Right cardiac atrium (tissue), 5 donors: Measurements from ENCODE around the gene NUTF2. TPM values are rescaled to one million over a fixed set of nuclear protein-coding genes. Genes with fewer than 3 reads are reported as not detected.

Experiments used
- ATAC-seq, 2 donors: fragments of 200-7000 bp; cut with Tn5 transposase; one replicate each; pipeline versions ENCODE4 v1.8.0 to v1.9.1; 2020; ENCODE audit warnings: moderate library complexity in 2 of 2, mild to moderate bottlenecking in 1 of 2
- DNase-seq, 3 donors: peaks; one replicate each; pipeline ENCODE4 v3.0.0-alpha.2; 2020
- H3K27ac ChIP-seq: one replicate; pipeline ENCODE4 v1.5.1; 2013; ENCODE audit warnings: mild to moderate bottlenecking, low read length, control low read depth, moderate library complexity
- H3K27me3 ChIP-seq: one replicate; pipeline ENCODE4 v1.6.1; 2013; ENCODE audit not compliant: control insufficient read depth, insufficient read depth
- H3K4me1 ChIP-seq: one replicate; pipeline ENCODE4 v1.6.1; 2013; ENCODE audit warnings: low read length; ENCODE audit not compliant: control insufficient read depth, insufficient read depth
- H3K4me3 ChIP-seq: one replicate; pipeline ENCODE4 v1.5.1; 2013; ENCODE audit warnings: low read length, control low read depth
- H3K9me3 ChIP-seq: one replicate; pipeline ENCODE4 v1.6.1; 2013; ENCODE audit warnings: low read length; ENCODE audit not compliant: control insufficient read depth
- WGBS: extraction: QIAGEN DNeasy Blood & Tissue Kit; methylation state at CpG from one replicate; pipeline ENCODE4 v1.1.7; 2013; 5-methylcytosine and 5-hydroxymethylcytosine counted together
- intact Hi-C, 4 donors: fragments of 100-400 bp; cut with DNase I; formaldehyde crosslinking; loops; one replicate each; pipeline versions ENCODE4 v1.11.0 to v1.14.0; 2022 to 2023
- polyA plus RNA-seq: library from polyadenylated mRNA; stranded (reverse); fragments of 200-250 nt; gene quantifications from one replicate; pipeline ENCODE4 v1.2.3, GENCODE V29; 2013
- total RNA-seq, 4 donors: library from RNA; stranded (reverse); fragmentation: NEBNext Ultra II Directional; extraction: Animal tissue kit (Norgen Biotek cat#: 25700); gene quantifications; one replicate each; pipeline ENCODE4 v1.2.1, GENCODE V29; 2021
- donor health status: healthy with polysubstance abuse.
- donor health status: DM: no; HTN: yes; CAD: no.
- donor health status: DM: no; HTN: no; CAD: no.
- donor health status: DM: no; HTN: yes; CAD: no; lungs with severe emphysema.
- donor health status: DM: yes; HTN: yes; CAD: no.

The NUTF2 gene
- total and polyA plus RNA-seq, 5 donors, result 66.6 to 125 (median 68.2) TPM

DNA sequence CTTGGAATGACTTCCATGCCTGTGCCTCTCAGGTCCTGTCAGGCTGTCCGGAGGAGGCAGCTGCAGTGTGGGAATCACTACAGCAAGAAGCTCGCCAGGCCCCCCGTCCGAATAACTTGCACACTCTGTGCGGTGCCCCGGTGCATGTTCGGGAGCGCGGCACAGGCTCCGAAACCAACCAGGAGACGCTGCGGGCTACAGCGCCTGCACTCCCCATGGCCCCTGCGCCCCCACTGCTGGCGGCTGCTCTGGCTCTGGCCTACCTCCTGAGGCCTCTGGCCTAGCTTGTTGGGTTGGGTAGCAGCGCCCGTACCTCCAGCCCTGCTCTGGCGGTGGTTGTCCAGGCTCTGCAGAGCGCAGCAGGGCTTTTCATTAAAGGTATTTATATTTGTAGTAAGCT, 39.2 kb downstream of the NUTF2 start:
- DNase-seq (peak in 1 of 3 donors; percentile 60), ATAC-seq (no peak)
- no peak overlapping the region for H3K27ac ChIP-seq
- no peaks in the 10 kb centered on the region for H3K9me3 ChIP-seq
- peaks cover 3% of the 10 kb centered on the region for H3K4me1 ChIP-seq
- WGBS, result 93% methylated on average over 19 of the region's 19 CpGs
- no peaks in the 10 kb centered on the region for H3K27me3 ChIP-seq
- no peak overlapping the region for H3K4me3 ChIP-seq
- intact Hi-C loops, result loop anchor here in 1 of 4 donors (10.0 kb wide), 1 partner anchor 149 kb away; no protein-coding TSS in a partner anchor

GRCh38 chr16:67886387-67886786, 39.7 kb downstream of the NUTF2 start:
- Histone ChIP-seq H3K4me1 (peaks cover 3% of the 10 kb centered on the region), H3K27ac (no peak overlapping the region), H3K4me3 (no peak overlapping the region), H3K9me3 (no peaks in the 10 kb centered on the region), H3K27me3 (no peaks in the 10 kb centered on the region)
- DNase-seq (peak in 1 of 3 donors; percentile 13), ATAC-seq (no peak)
- intact Hi-C loops, result loop anchor here in 1 of 4 donors (10.0 kb wide), 1 partner anchor 148 kb away; no protein-coding TSS in a partner anchor
- 92% methylated on average over 5 of the region's 5 CpGs for WGBS

- Histone ChIP-seq H3K27me3 (no peaks in the 10 kb centered on the region), H3K4me3 (no peak overlapping the region), H3K27ac (no peak overlapping the region), H3K4me1 (no peaks in the 10 kb centered on the region), H3K9me3 (no peaks in the 10 kb centered on the region)
- DNase-seq (no peak), ATAC-seq (no peak)
- intact Hi-C loops, result loop anchor here in 1 of 4 donors (10.0 kb wide), 1 partner anchor 146 kb away; no protein-coding TSS in a partner anchor
- 84% methylated on average over 3 of the region's 3 CpGs for WGBS
Measured at GRCh38 chr16:67888331-67888730, 41.6 kb downstream of the NUTF2 start.

DNA sequence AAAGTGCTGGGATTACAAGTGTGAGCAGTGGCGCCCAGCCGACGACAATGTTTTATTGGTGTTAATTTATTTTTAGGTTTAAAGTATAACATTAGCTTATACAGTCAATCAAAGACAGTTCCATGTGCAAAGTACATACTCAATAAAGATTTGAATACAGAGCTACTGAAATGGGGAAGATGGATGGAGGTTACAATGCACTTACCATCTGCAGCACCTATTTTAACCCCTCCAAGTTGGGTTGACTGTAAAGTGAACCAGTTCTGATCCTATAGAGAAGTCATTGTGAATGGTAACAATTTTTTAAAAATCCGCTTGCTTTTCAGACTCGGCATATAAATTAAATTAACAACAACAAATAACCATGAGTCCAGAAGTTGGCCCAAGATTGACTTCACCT, 45.6 kb downstream of the NUTF2 start:
- ATAC-seq (no peak), DNase-seq (no peak)
- Histone ChIP-seq H3K4me3 (peak overlapping the region; percentile 68), H3K27me3 (no peaks in the 10 kb centered on the region), H3K4me1 (peaks cover 3% of the 10 kb centered on the region), H3K9me3 (no peaks in the 10 kb centered on the region), H3K27ac (no peak overlapping the region)
- intact Hi-C loops, result no loop called here
- WGBS, result 68% methylated on average over 5 of the region's 5 CpGs

GRCh38 chr16:67892899-67893742, 46.4 kb downstream of the NUTF2 start, which contains the start of gene PSKH1:
Gene PSKH1, plus strand, starts transcription at chr16:67893254. Its CDS starts 15,496 bp downstream, at chr16:67908750.
- WGBS, result under 1% methylated on average over 90 of the region's 90 CpGs
- intact Hi-C loops, result no loop called here
- H3K27me3 ChIP-seq, result no peaks in the 10 kb centered on the region
- DNase-seq (peak; percentile 97 to 99 (median 99)), ATAC-seq (peak; percentile 94 to 97)
- H3K4me1 ChIP-seq, result peaks cover 3% of the 10 kb centered on the region
- H3K27ac ChIP-seq, result peak within 1 kb of the TSS; percentile 98
- H3K9me3 ChIP-seq, result no peaks in the 10 kb centered on the region
- H3K4me3 ChIP-seq, result peak within 1 kb of the TSS; percentile 68

GRCh38 chr16:67893743-67894399, 47.1 kb downstream of the NUTF2 start:
- intact Hi-C loops, result no loop called here
- ATAC-seq (no peak), DNase-seq (no peak)
- WGBS, result 23% methylated on average over 14 of the region's 14 CpGs
- Histone ChIP-seq H3K4me1 (peaks cover 3% of the 10 kb centered on the region), H3K9me3 (no peaks in the 10 kb centered on the region), H3K27ac (peak overlapping the region; percentile 98), H3K4me3 (peak overlapping the region; percentile 68), H3K27me3 (no peaks in the 10 kb centered on the region)

- no peak overlapping the region for H3K4me3 ChIP-seq
- no peaks in the 10 kb centered on the region for H3K27me3 ChIP-seq
- peak overlapping the region; percentile 24 for H3K27ac ChIP-seq
- DNase-seq, result peak in 1 of 3 donors; percentile 44
- peak; percentile 69 to 82 for ATAC-seq
- 56% methylated on average over 3 of the region's 3 CpGs for WGBS
- peaks cover 3% of the 10 kb centered on the region for H3K4me1 ChIP-seq
- no peaks in the 10 kb centered on the region for H3K9me3 ChIP-seq
- intact Hi-C loops, result no loop called here
Measured at GRCh38 chr16:67897231-67897630, 50.5 kb downstream of the NUTF2 start.

GRCh38 chr16:67901734-67902133, 55.0 kb downstream of the NUTF2 start:
- H3K4me1 ChIP-seq, result no peaks in the 10 kb centered on the region
- 96% methylated on average over 5 of the region's 5 CpGs for WGBS
- ATAC-seq (no peak), DNase-seq (no peak)
- no peaks in the 10 kb centered on the region for H3K27me3 ChIP-seq
- no peak overlapping the region for H3K4me3 ChIP-seq
- intact Hi-C loops, result no loop called here
- no peaks in the 10 kb centered on the region for H3K9me3 ChIP-seq
- H3K27ac ChIP-seq, result no peak overlapping the region

- ATAC-seq (no peak), DNase-seq (no peak)
- WGBS, result 70% methylated on average over 4 of the region's 4 CpGs
- no peaks in the 10 kb centered on the region for H3K9me3 ChIP-seq
- no peak overlapping the region for H3K4me3 ChIP-seq
- no peaks in the 10 kb centered on the region for H3K27me3 ChIP-seq
- no peaks in the 10 kb centered on the region for H3K4me1 ChIP-seq
- intact Hi-C loops, result no loop called here
- no peak overlapping the region for H3K27ac ChIP-seq
Measured at GRCh38 chr16:67902831-67903230, 56.1 kb downstream of the NUTF2 start.

DNA sequence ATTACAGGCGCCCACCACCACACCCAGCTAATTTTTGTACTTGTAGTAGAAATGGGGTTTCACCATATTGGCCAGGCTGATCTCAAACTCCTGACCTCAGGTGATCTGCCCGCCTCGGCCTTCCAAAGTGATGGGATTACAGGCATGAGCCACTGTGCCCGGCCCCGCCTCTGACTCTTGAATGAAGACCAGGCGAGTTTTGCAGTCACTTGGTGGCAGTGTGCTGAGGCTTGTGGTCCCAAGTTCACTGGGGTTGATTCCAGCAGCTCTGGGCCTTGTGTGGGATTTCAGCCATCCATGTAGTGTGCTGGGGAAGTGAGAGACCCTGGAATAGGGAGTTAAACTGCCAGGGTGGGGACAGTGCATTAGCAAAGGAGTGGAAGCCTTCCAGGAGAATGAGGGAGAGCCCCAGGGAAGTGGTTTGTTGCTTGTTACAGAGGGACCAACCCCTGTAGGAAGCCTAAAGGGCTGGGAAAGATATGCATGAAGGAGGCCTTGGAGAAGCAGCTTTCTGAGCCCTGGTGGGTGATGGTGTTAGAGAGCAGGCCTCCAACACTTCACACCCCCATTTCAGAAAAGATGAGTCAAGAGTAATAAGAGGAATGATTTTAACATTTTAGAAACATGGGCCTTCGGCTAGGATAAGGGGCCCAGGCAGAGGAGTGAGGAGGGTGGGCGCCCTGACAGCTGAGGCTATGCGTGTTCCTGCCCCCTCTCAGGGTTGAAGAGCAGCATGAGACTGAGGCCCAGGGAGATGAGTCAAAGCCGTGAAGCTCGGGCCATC, 60.9 kb downstream of the NUTF2 start:
- intact Hi-C loops, result no loop called here
- Histone ChIP-seq H3K27ac (no peak overlapping the region), H3K27me3 (no peaks in the 10 kb centered on the region), H3K4me1 (no peaks in the 10 kb centered on the region), H3K4me3 (no peak overlapping the region), H3K9me3 (no peaks in the 10 kb centered on the region)
- DNase-seq, result no peak
- 87% methylated on average over 11 of the region's 11 CpGs for WGBS
- ATAC-seq, result no peak
